HG02870 (cell line): ENCODE measurements around the gene AQP12A.

Experiments used
- ATAC-seq: cut with Tn5 transposase; IDR thresholded peaks from one replicate; pipeline ENCODE4 v1.9.1; 2021; ENCODE audit warnings: mild to moderate bottlenecking, moderate library complexity; ENCODE audit not compliant: unreplicated experiment

Gene AQP12A

GRCh38 chr2:240734756-240735155 is 43.1 kb downstream of the AQP12A start:
- no peak for ATAC-seq

GRCh38 chr2:240735476-240735875 is 43.8 kb downstream of the AQP12A start:
- no peak for ATAC-seq

- ATAC-seq, result no peak
These were observed 44.9 kb downstream of the AQP12A start for GRCh38 chr2:240736281-240737250.

GRCh38 chr2:240737512-240737911 is 45.8 kb downstream of the AQP12A start:
- ATAC-seq, result no peak

- no peak for ATAC-seq
These were observed 46.3 kb downstream of the AQP12A start for GRCh38 chr2:240737958-240738357.

- ATAC-seq, result no peak
These were observed 48.1 kb downstream of the AQP12A start for GRCh38 chr2:240739797-240740196.

- no peak for ATAC-seq
These were observed 49.4 kb downstream of the AQP12A start for GRCh38 chr2:240741091-240741490.

GRCh38 chr2:240742602-240743095 is 51.0 kb downstream of the AQP12A start:
- no peak for ATAC-seq

- ATAC-seq, result no peak
These were observed 53.8 kb downstream of the AQP12A start for GRCh38 chr2:240745456-240745855.

- no peak for ATAC-seq
These were observed 54.3 kb downstream of the AQP12A start for GRCh38 chr2:240745962-240746361.

GRCh38 chr2:240746671-240747070 is 55.0 kb downstream of the AQP12A start:
- ATAC-seq, result no peak

- no peak for ATAC-seq
These were observed 55.6 kb downstream of the AQP12A start for GRCh38 chr2:240747256-240747655.
